ENCODE data around the gene NFKBIA.
A peak's percentile ranks its signal among the peaks of the same experiment; 100 is the strongest.
"Not testable (repeated sequence)": the region's sequence is repeated elsewhere in the genome, so short reads cannot be mapped to it uniquely, and the experiment has no call there.

The NFKBIA gene

DNA sequence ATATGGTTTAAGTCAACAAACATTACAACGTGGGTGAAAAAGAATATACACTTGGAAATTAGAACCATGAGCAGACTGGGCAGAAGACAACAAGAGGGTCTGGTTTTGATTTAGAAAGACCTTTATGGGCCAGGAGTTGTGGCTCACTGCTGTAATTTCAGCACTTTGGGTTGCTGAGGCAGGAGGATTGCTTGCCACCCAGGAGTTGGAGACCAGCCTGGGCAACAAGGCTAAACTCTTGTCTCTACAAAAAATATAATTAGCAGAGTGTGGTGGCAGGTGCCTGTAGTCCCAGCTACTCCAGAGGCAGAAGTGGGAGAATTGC lies 2.7 kb upstream of the NFKBIA start:
- no peak for DNase-seq

- DNase-seq, result peak; percentile 68
Measured at GRCh38 chr14:35406506-35407305, 2.2 kb upstream of the NFKBIA start.

DNA sequence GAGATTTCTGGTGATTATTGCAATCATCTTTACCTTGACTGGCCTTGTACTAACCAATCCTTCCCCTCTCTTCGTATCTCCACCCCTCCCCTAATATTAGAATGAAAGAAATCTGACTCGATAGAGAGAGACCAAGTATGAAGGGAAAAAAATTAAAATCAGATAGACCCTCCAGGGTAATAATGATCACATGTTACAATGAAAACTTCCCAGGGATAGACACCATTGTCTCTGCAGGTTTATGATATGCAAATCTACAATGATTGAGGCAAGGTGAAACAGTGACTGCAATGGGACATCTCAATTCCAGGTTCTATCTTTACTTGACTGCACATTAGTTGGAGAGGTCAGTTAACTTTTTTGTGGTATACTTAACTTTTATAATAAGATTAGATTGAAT lies 1.5 kb upstream of the NFKBIA start:
- no peak for DNase-seq

DNA sequence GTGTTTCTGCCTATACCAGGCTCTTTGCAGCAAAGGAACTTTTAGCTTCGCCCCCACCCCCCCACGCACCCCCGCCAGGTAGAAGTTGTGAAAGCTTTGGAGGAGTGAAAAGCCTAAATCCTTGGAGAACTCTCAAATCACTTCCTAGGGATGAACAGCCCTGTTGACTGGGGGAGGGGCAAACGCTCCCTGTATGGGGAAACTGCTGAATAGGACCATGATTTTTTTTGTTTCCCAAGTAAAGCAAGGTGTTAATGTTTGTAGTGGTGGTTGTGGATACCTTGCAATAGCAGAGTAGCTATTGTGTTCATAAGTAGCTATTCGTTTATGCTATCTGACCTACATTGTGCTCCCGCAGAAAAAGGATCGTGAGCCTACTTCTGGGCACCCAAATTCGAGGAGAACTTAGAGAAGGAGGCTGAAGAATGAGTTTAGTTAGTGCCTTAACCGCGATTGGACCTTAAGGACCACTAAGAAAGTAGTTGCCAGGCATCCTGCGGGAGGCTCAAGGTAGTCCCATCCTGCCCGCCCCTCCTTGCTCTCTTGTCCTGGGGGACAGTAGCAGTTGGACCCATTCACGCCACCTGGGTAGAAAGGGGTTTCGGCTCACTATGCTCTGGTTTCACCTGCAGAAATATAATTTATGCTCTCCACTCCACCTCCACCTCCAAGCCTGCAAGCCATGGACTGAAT lies 901 bp upstream of the NFKBIA start:
- peak; percentile 35 for DNase-seq

- peak; percentile 96 for DNase-seq
Measured at GRCh38 chr14:35403603-35404448, 723 bp downstream of the NFKBIA start.

DNA sequence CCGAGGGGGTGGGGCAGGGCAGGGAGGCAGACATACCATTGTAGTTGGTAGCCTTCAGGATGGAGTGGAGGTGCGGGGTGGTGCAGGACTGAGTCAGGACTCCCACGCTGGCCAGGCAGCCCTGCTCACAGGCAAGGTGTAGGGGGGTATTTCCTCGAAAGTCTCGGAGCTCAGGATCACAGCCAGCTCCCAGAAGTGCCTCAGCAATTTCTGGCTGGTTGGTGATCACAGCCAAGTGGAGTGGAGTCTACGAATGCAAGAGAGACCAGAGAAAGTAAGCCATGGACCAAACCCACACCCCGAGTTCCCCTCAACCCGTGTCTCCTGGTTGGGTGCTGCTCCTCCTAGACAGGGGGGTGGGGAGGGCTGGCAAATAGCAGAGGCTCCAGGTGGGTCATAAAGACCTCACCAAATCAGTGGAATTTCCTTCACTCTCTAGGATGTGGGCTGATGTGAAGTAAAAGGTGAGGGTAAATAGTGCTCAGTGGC lies 1.4 kb downstream of the NFKBIA start:
- no peak for DNase-seq

DNA sequence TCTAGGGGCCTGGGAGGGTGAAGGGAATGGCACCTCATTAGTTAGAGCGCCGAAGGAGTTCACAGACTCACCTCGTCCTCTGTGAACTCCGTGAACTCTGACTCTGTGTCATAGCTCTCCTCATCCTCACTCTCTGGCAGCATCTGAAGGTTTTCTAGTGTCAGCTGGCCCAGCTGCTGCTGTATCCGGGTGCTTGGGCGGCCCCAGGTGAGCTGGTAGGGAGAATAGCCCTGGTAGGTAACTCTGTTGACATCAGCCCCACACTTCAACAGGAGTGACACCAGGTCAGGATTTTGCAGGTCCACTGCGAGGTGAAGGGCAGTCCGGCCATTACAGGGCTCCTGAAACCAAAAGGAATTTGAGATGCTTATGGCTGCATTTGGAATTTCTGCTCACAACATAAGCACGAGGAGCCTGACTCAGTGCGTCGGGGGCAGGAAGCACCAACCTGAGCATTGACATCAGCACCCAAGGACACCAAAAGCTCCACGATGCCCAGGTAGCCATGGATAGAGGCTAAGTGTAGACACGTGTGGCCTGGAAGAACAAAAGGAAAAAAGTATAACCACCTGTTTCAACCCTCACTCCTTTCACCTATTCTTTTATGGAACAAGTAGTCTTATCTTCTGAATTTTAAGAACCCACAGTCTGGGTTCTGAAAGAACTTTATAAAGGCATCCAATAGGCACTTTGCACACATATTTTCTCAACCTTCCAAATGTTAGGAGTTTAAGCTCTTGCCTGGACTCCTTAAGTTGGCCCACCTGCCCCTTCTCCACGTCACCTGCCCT lies 2.0 kb downstream of the NFKBIA start:
- DNase-seq, result no peak

- no peak for DNase-seq
Measured at GRCh38 chr14:35401422-35402265, 2.9 kb downstream of the NFKBIA start.

DNA sequence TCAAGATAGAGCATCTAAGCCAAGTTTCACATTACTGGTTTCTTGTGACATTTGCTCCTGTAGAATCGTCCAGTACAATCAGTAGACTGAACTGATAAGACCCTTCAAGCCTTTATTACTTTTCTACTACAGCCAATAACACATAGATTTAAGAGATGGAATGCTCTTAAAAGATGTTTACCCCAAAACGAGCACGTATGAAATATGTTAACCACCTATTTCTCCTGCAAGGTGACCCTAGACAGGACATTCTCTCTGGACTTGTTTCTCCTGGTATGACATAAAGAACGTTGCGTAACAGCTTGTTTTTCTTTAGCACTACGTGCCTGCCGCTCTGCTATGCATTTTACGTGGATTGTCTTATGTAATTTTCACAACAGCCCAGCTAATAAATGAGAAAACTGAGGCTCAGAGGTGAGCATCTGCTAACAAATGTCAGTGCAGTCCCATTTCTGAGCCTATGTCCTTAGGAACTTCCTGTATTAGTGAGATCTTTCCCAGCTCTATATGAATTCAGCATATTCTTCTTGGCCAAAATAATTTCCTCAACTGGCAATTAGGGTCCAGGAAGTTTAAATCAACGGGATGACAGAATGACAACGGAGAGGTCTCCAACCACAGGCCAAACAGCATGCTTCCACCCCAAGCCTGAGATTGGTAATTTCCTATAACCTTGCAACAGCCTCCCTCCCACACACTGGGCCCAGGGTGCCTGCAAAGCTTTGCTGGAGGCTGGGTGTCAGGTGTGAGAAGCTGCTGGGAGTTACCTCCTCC lies 3.7 kb downstream of the NFKBIA start:
- no peak for DNase-seq

GRCh38 chr14:35399083-35399937 lies 5.2 kb downstream of the NFKBIA start:
- no peak for DNase-seq

DNA sequence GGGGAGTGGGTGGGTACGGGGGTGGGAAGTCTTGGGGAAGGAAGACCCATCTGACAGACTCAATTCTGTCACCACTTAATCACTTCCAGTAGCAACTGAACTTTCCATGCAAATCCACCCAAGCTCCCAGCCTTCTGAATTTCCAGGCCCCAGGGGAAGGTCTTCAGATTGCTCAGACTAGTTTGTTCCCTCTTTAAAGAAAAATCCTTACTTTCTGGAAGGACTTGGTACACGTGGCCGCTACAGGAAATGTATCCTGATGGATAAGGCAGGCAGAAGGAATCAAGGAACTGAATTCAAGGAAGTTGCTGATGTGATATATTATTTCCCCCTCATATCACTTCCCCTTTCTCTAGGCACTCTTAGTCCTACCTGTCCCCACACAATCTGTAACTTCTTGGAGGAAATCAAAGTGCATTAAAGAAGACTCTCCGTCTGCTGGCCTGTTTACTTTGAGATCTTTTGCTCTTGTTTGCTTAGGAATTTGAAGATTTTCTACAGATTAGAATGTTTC lies 6.4 kb downstream of the NFKBIA start:
- no peak for DNase-seq

DNA sequence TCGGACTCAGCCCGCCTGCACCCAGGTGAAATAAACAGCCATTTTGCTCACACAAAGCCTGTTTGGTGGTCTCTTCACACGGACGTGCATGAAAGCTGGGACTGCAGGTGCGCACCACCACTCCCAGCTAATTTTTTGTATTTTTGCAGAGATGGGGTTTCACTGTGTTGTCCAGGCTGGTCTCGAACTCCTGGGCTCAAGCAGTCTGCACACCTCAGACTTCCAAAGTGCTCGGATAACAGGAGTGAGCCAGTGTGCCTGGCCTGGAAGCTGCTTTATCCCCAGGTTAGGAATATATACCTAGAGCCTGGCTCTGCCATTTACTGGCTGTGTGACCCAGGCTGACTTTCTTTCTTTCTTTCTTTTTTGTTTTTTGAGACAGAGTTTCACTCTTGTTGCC lies 7.9 kb downstream of the NFKBIA start:
- DNase-seq, result not testable (repeated sequence)

DNA sequence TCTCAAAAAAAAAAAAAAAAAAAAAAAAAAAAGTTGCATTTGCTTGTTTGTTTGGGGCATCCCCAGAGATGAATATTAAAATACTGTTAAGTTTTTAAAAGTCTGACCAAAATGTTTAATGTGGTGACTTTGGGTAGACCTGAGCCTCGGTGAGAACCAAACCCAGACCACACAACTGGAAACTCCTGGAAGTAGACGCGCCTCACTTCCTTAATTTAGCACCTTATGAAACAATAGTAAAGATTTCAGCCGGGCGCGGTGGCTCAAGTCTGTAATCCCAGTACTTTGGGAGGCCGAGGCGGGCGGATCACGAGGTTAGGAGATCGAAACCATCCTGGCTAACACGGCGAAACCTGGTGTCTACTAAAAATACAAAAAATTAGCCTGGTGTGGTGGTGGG lies 9.3 kb downstream of the NFKBIA start:
- DNase-seq, result no peak

GRCh38 chr14:35394326-35395013 lies 10.1 kb downstream of the NFKBIA start:
- no peak for DNase-seq

- no peak for DNase-seq
Measured at GRCh38 chr14:35393826-35394225, 10.7 kb downstream of the NFKBIA start.

- DNase-seq, result no peak
Measured at GRCh38 chr14:35392103-35392502, 12.4 kb downstream of the NFKBIA start.

GRCh38 chr14:35391388-35391710 lies 13.2 kb downstream of the NFKBIA start:
- no peak for DNase-seq

DNA sequence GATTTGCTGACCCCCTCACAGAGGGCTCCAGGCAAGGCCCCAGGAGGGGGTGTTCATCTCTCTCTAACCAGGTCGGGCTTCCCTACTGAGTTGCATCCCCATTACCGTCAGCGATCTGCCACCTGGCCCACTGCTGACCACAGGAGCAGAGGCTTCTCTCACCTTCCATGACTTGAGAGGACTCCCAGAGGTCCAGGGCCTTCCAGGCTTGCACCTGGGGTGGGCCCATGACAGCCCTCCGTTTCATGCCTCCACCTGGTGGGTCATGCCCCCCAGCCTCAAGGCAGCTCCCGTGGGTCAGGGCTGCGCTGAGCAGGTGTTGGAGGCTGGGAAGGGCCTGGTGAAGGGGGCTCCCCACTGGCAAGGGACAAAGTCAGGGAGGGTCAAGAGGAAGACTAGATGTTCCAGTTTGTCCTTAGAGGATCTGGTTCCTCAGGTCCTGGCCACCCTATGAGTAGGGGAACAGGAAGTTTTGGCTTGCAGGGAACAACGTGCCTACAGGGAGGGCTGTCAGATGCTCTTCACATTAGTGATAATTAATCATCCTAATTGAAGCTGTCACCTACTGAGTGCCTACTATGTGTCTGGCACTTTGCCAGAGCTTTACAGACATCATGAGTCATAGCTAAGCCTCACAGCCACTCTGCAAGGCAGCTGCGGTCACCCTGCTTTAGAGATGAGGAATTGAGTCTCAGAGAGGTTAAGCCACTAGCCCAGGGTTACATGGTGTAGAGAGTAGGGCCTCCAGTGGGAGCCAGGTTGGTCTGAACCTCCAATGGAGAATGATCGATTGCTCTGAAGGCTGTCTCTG lies 13.8 kb downstream of the NFKBIA start:
- DNase-seq, result no peak

Measured in NCI-H2107 (cell line).